VCaP (cell line): ENCODE measurements around the gene ICAM4.

Experiments used
- H3K27ac ChIP-seq: fragments of 450-650 bp; 2 replicates; pipeline ENCODE4 v1.5.1; 2017
- TF ChIP-seq, protein P1 (sequence below): fragments of 450-650 bp; conservative IDR thresholded peaks from 2 replicates; pipeline ENCODE4 v1.5.1; 2017; ENCODE audit warnings: mild to moderate bottlenecking, moderate library complexity

Gene ICAM4

GRCh38 chr19:10246511-10246910, 40.2 kb upstream of the ICAM4 start:
- no peak overlapping the region for H3K27ac ChIP-seq

DNA sequence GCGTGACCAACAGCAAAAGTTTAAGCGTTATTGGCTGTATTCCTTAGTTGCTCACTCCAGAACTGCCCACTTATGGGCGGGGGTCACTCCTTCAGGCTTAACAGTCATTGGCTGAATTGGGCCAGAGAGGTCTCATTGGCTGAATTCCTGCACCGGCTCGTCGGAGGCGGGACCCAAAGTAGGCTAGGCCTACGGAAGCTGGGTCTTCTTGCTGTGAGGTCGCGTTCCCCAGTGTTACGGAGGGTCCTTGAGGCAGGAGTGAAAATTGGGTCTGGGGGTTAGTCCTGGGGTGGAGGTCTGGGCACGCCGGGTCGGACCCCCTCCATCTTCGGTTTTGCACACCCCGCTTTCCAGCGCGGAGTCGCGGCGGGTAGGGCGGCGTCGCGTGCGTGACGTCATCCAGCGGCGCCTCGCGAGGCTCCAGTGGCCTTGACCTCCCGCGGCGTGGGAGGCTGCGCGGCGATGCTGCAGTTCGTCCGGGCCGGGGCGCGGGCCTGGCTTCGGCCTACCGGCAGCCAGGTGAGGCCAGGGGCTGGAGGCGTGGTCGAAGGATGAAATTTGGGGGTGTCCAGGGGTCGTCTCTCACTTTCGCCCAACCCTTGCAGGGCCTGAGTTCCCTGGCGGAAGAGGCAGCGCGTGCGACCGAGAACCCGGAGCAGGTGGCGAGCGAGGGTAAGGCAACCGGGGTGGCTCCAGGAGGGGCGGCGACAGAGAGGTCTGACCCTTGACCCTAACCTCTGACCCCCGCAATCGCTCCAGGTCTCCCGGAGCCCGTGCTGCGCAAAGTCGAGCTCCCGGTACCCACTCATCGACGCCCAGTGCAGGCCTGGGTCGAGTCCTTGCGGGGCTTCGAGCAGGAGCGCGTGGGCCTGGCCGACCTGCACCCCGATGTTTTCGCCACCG, 34.7 kb upstream of the ICAM4 start, which contains the start of gene MRPL4:
MRPL4 (plus strand) TSS at position 423 of the 903 bp plus-strand sequence; CDS start at position 463, 40 bp downstream.
- H3K27ac ChIP-seq = peak within 1 kb of the TSS; percentile 70

More at GRCh38 chr19:10246511-10246910, 40.2 kb upstream of the ICAM4 start:
- TF ChIP-seq, protein P1, sequence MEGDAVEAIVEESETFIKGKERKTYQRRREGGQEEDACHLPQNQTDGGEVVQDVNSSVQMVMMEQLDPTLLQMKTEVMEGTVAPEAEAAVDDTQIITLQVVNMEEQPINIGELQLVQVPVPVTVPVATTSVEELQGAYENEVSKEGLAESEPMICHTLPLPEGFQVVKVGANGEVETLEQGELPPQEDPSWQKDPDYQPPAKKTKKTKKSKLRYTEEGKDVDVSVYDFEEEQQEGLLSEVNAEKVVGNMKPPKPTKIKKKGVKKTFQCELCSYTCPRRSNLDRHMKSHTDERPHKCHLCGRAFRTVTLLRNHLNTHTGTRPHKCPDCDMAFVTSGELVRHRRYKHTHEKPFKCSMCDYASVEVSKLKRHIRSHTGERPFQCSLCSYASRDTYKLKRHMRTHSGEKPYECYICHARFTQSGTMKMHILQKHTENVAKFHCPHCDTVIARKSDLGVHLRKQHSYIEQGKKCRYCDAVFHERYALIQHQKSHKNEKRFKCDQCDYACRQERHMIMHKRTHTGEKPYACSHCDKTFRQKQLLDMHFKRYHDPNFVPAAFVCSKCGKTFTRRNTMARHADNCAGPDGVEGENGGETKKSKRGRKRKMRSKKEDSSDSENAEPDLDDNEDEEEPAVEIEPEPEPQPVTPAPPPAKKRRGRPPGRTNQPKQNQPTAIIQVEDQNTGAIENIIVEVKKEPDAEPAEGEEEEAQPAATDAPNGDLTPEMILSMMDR = no peak

GRCh38 chr19:10252707-10253106, 34.0 kb upstream of the ICAM4 start:
- TF ChIP-seq, protein P1 = no peak
- peak overlapping the region; percentile 70 for H3K27ac ChIP-seq

More for the DNA sequence above, 34.7 kb upstream of the ICAM4 start, which contains the start of gene MRPL4:
- TF ChIP-seq, protein P1 = no peak

DNA sequence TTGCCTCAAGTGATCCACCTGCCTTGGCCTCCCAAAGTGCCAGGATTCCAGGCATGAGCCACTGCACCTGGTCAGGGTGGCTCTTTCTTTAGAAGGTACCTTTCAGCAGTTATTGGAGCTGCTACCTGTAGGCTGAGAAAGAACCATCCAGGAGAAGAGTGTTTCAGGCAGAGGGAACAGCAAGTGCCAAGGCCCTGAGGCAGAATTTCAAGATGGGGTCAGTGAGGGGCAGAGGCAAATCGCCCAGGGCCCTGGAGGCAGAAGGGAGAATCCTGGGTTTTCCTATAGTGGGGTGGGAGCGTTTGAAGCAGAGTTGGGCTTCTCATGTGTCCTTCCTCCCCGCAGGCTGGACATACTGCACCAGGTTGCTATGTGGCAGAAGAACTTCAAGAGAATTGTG, 32.5 kb upstream of the ICAM4 start:
- TF ChIP-seq, protein P1 = no peak
- no peak overlapping the region for H3K27ac ChIP-seq

GRCh38 chr19:10255358-10255757, 31.4 kb upstream of the ICAM4 start:
- H3K27ac ChIP-seq = no peak overlapping the region
- TF ChIP-seq, protein P1 = no peak

- TF ChIP-seq, protein P1 = no peak
- no peak overlapping the region for H3K27ac ChIP-seq
Observed at GRCh38 chr19:10256551-10256950, 30.2 kb upstream of the ICAM4 start.

GRCh38 chr19:10256970-10257615, 29.7 kb upstream of the ICAM4 start:
- TF ChIP-seq, protein P1 = no peak
- no peak overlapping the region for H3K27ac ChIP-seq
